ENCODE measurements around the gene COL8A1. TPM values are rescaled to one million over a fixed set of nuclear protein-coding genes. Genes with fewer than 3 reads are reported as not detected.

COL8A1 gene
- total and polyA plus RNA-seq, 2 donors (not counting 1 experiment from before 2014, with no cell fraction given), result 0.12 TPM; not detected in 1

DNA sequence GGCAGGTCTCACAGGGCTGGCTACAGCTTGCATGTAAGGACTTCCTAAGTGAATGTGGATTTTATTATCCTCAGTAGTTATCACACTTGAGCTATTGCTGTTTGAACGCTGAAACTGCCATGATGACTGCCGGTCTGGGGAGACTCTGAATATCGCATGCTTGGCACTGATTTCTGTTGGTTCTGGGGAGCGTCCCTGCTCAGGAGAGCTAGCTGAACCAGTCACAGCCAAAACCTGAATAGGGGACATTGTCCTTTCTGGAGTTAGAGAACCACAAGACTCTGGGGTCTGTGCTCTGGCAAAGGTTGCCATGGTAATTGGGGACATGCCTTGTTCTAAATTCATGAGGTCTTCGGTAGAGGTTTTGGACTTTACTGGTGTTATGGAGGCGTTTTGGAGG lies 210.0 kb downstream of the COL8A1 start:
- Histone ChIP-seq H3K4me1 (ENCODE audit: control insufficient read depth in 2 of 2, insufficient read depth in 2 of 2, low read length in 2 of 2) (peaks cover 8 to 10% of the 10 kb centered on the region in 2 donors), H3K27ac (ENCODE audit: low read length in 2 of 2) (no peak overlapping the region), H4K20me1 (ENCODE audit: control insufficient read depth, insufficient read depth, low read length, poor library complexity, severe bottlenecking) (no peaks in the 10 kb centered on the region), H2AFZ (ENCODE audit: insufficient read depth, low read depth, low read length, poor library complexity, severe bottlenecking) (no peak overlapping the region), H3K9ac (ENCODE audit: low read length) (no peak overlapping the region), H3K36me3 (replicated peaks in 1 of 2; ENCODE audit: control extremely low read depth in 1 of 2, control insufficient read depth in 1 of 2, extremely low read depth in 1 of 2, insufficient read depth in 2 of 2, low read length in 1 of 2) (no peaks in the 10 kb centered on the region), H3K9me3 (ENCODE audit: control extremely low read depth in 1 of 3, control insufficient read depth in 2 of 3, insufficient read depth in 1 of 3, low read length in 2 of 3) (no peaks in the 10 kb centered on the region), H3K79me2 (ENCODE audit: control insufficient read depth, insufficient read depth, low read length) (peaks cover 11% of the 10 kb centered on the region), H3K27me3 (replicated peaks in 1 of 4; ENCODE audit: control extremely low read depth in 1 of 4, control insufficient read depth in 3 of 4, insufficient read depth in 4 of 4, low read length in 3 of 4) (no peaks in the 10 kb centered on the region), H3K4me2 (replicated peaks; ENCODE audit: low read depth, low read length, poor library complexity, severe bottlenecking) (no peak overlapping the region), H3K4me3 (ENCODE audit: control extremely low read depth in 1 of 5, extremely low read depth in 1 of 5, insufficient read depth in 1 of 5, low read depth in 2 of 5, low read length in 4 of 5) (no peak overlapping the region)
- ChIA-PET POLR2A (no interaction called here), CTCF (interaction anchor here (3.2 kb wide), 1 partner anchor 17 kb away, joined by 11 read pairs; no protein-coding TSS in a partner anchor)
- DNase-seq, result no peak
- Mint-ChIP-seq H3K9me3 (ENCODE audit: insufficient read depth) (no peaks in the 10 kb centered on the region), H3K4me1 (peaks cover 14% of the 10 kb centered on the region), H3K4me3 (no peak overlapping the region), H3K27me3 (no peaks in the 10 kb centered on the region), H3K27ac (no peak overlapping the region)
- intact Hi-C loops (cut with micrococcal nuclease), result no loop called here
- 100% methylated on average over 6 of the region's 6 CpGs for WGBS (ENCODE audit: insufficient coverage)
- ATAC-seq (ENCODE audit: low read depth), result no peak
- TF ChIP-seq, protein P1, sequence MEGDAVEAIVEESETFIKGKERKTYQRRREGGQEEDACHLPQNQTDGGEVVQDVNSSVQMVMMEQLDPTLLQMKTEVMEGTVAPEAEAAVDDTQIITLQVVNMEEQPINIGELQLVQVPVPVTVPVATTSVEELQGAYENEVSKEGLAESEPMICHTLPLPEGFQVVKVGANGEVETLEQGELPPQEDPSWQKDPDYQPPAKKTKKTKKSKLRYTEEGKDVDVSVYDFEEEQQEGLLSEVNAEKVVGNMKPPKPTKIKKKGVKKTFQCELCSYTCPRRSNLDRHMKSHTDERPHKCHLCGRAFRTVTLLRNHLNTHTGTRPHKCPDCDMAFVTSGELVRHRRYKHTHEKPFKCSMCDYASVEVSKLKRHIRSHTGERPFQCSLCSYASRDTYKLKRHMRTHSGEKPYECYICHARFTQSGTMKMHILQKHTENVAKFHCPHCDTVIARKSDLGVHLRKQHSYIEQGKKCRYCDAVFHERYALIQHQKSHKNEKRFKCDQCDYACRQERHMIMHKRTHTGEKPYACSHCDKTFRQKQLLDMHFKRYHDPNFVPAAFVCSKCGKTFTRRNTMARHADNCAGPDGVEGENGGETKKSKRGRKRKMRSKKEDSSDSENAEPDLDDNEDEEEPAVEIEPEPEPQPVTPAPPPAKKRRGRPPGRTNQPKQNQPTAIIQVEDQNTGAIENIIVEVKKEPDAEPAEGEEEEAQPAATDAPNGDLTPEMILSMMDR (IDR thresholded peaks at IDR 0.05), result no peak
- no peak for TF ChIP-seq EZH2 (IDR thresholded peaks at IDR 0.05; ENCODE audit: borderline replicate concordance, insufficient read depth, low read depth, low read length, poor library complexity, severe bottlenecking)

Other genes with a start within 250 kb of the COL8A1 start
- 22.0 and 22.8 TPM in 2 replicates for gene CMSS1, start 179.3 kb downstream of the COL8A1 start, total RNA-seq
- 7.3 and 10.1 TPM in 2 replicates for gene CMSS1, start 179.3 kb downstream of the COL8A1 start, polyA plus RNA-seq